Measurements from ENCODE around the gene RPS15A. TPM values are rescaled to one million over a fixed set of nuclear protein-coding genes. Genes with fewer than 3 reads are reported as not detected.

The RPS15A gene
- total and polyA plus RNA-seq, 10 donors, result 942 to 7,824 (median 2,150) TPM

DNA sequence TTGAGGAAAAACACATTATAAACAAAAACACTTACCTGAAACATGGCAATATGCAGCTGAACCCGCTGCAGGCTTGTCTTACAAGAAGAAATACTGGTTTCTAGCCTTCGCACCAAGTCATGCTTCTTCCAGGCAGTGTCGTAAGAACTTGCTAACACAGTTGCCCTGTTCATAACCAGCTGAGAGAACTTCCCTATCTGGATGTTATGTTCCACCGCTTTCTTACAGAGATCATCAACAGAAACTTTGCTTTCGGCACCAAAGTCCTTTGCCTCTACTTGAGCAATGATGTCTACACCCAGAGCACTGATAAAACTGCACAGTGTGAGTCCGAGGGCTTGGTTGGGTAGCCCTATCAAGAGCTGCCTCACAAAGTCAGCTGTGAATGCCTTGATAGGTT is 39.1 kb upstream of the RPS15A start:
- H3K27me3 ChIP-seq (replicated peaks in 1 of 7), result no peaks in the 10 kb centered on the region
- no peak overlapping the region for H3K4me3 ChIP-seq
- no peak for DNase-seq
- no peak for TF ChIP-seq POLR2AphosphoS5 (IDR thresholded peaks at IDR 0.05)
- TF ChIP-seq POLR2A (IDR thresholded peaks at IDR 0.05), result no peak
- TF ChIP-seq, protein P1, sequence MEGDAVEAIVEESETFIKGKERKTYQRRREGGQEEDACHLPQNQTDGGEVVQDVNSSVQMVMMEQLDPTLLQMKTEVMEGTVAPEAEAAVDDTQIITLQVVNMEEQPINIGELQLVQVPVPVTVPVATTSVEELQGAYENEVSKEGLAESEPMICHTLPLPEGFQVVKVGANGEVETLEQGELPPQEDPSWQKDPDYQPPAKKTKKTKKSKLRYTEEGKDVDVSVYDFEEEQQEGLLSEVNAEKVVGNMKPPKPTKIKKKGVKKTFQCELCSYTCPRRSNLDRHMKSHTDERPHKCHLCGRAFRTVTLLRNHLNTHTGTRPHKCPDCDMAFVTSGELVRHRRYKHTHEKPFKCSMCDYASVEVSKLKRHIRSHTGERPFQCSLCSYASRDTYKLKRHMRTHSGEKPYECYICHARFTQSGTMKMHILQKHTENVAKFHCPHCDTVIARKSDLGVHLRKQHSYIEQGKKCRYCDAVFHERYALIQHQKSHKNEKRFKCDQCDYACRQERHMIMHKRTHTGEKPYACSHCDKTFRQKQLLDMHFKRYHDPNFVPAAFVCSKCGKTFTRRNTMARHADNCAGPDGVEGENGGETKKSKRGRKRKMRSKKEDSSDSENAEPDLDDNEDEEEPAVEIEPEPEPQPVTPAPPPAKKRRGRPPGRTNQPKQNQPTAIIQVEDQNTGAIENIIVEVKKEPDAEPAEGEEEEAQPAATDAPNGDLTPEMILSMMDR (IDR thresholded peaks at IDR 0.05 in 8 of 11, conservative IDR thresholded peaks at IDR 0.05 in 3 of 11), result no peak
- H3K36me3 ChIP-seq, result peaks cover 3 to 73% (median 68%) of the 10 kb centered on the region in 6 donors
- WGBS, 5 donors, result 74 to 97% (median 83%) methylated on average over 6 of the region's 6 CpGs
- intact Hi-C loops (cut with DNase I; ENCODE audit: low total_unique reads), result no loop called here
- no peaks in the 10 kb centered on the region for H3K9me3 ChIP-seq
- H3K27ac ChIP-seq, result peak overlapping the region in 4 of 8 donors; percentile 23 to 67 (median 59)
- H3K4me1 ChIP-seq, result no peaks in the 10 kb centered on the region

DNA sequence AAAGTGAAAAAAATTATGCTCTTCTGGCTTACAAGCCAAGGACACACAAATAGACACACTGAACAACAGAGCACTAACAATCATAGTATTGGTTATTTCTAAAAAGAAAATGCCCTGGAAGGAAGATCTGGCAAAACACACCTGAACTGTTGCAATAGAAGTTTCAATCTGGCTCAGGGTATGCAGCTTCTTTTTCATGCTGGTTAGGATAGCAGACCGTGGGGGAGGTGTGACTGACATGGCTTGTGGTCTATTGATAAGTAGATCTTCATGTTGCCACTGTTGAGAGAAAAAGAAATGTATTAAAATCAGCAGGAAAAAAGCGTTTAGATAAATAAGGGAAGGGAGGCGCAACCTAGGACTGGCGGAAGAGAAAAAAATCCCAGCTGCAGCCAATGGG is 37.8 kb upstream of the RPS15A start:
- H3K27ac ChIP-seq, result no peak overlapping the region
- DNase-seq, result no peak
- no peaks in the 10 kb centered on the region for H3K4me1 ChIP-seq
- no peak overlapping the region for H3K4me3 ChIP-seq
- no peaks in the 10 kb centered on the region for H3K9me3 ChIP-seq
- intact Hi-C loops (cut with DNase I; ENCODE audit: low total_unique reads), result no loop called here
- TF ChIP-seq, protein P1 (IDR thresholded peaks at IDR 0.05 in 8 of 11, conservative IDR thresholded peaks at IDR 0.05 in 3 of 11), result no peak
- no peak for TF ChIP-seq POLR2AphosphoS5 (IDR thresholded peaks at IDR 0.05)
- no peak for TF ChIP-seq POLR2A (IDR thresholded peaks at IDR 0.05)
- H3K27me3 ChIP-seq (replicated peaks in 1 of 7), result no peaks in the 10 kb centered on the region
- peaks cover 2 to 60% (median 55%) of the 10 kb centered on the region in 6 donors for H3K36me3 ChIP-seq
- 92 to 98% (median 93%) methylated on average over 4 of the region's 4 CpGs for WGBS, 5 donors

DNA sequence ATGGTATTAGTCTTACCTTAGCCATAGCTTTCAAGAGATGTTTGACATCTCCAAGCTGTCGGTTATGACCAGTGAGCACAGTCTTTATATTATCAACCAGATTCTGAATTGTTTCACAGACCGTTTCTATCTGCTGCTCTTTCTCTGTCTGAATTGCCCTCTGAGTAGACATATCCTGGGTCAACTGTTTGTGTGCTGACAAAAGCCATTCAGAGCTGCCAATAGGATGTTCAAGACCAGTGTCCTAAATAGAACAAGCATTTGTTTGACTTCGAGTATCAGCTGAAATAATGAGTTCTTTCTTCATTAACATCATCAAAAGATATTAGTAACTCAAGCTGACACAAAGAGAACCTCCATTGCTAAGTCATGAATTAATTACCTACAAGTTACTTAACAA is 26.2 kb upstream of the RPS15A start:
- 85 to 94% (median 93%) methylated on average over 3 of the region's 3 CpGs for WGBS, 5 donors
- Histone ChIP-seq H3K27me3 (replicated peaks in 1 of 7) (no peaks in the 10 kb centered on the region), H3K9me3 (no peaks in the 10 kb centered on the region), H3K4me3 (no peak overlapping the region), H3K27ac (no peak overlapping the region), H3K36me3 (peaks cover 3 to 92% (median 76%) of the 10 kb centered on the region in 6 donors), H3K4me1 (peaks cover 0 to 15% (median 5%) of the 10 kb centered on the region in 6 donors)
- TF ChIP-seq POLR2AphosphoS5 (IDR thresholded peaks at IDR 0.05), result no peak
- TF ChIP-seq, protein P1 (IDR thresholded peaks at IDR 0.05 in 8 of 11, conservative IDR thresholded peaks at IDR 0.05 in 3 of 11), result no peak
- no peak for TF ChIP-seq POLR2A (IDR thresholded peaks at IDR 0.05)
- DNase-seq, result no peak
- intact Hi-C loops (cut with DNase I; ENCODE audit: low total_unique reads), result no loop called here

DNA sequence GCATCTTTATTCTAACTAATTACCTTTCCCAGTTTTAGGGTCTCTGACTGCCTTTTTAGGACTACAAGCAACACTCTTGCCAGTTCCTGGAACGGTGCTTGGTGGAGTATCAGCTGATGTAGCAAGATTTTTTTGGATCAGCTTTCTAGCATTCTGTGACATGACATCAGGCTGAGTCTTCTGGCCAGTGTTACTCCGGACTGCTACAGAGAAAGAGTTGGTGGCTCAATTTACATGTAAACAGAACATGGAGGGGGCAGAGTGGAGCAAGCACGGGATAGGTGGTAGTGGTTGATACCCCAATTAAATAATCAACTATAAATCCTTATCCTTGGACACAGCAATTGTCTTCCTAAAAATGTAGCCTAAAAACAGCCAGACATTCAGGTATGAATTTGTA is 21.8 kb upstream of the RPS15A start:
- peaks cover 3 to 96% (median 81%) of the 10 kb centered on the region in 6 donors for H3K36me3 ChIP-seq
- no peaks in the 10 kb centered on the region for H3K27me3 ChIP-seq (replicated peaks in 1 of 7)
- H3K4me1 ChIP-seq, result peaks cover 0 to under 1% (median 0%) of the 10 kb centered on the region in 6 donors
- H3K9me3 ChIP-seq, result no peaks in the 10 kb centered on the region
- TF ChIP-seq POLR2A (IDR thresholded peaks at IDR 0.05), result no peak
- TF ChIP-seq, protein P1 (IDR thresholded peaks at IDR 0.05 in 8 of 11, conservative IDR thresholded peaks at IDR 0.05 in 3 of 11), result no peak
- no peak for TF ChIP-seq POLR2AphosphoS5 (IDR thresholded peaks at IDR 0.05)
- intact Hi-C loops (cut with DNase I; ENCODE audit: low total_unique reads), result no loop called here
- H3K4me3 ChIP-seq, result no peak overlapping the region
- WGBS, 5 donors, result 96 to 99% (median 98%) methylated on average over 3 of the region's 3 CpGs
- DNase-seq, result no peak
- no peak overlapping the region for H3K27ac ChIP-seq
